ENCODE data around the gene FBF1.

The FBF1 gene

GRCh38 chr17:75959051-75959838 is 18.4 kb upstream of the FBF1 start:
- DNase-seq (ENCODE audit: low read depth in 2 of 2, low spot score in 1 of 2), result no peak

- no peak for DNase-seq (ENCODE audit: low read depth in 2 of 2, low spot score in 1 of 2)
Measured at GRCh38 chr17:75950855-75951554, 10.2 kb upstream of the FBF1 start.

GRCh38 chr17:75950421-75950820 is 9.6 kb upstream of the FBF1 start:
- DNase-seq (ENCODE audit: low read depth in 2 of 2, low spot score in 1 of 2), result no peak

GRCh38 chr17:75945211-75945610 is 4.4 kb upstream of the FBF1 start:
- no peak for DNase-seq (ENCODE audit: low read depth in 2 of 2, low spot score in 1 of 2)

GRCh38 chr17:75943491-75943890 is 2.6 kb upstream of the FBF1 start:
- DNase-seq (ENCODE audit: low read depth in 2 of 2, low spot score in 1 of 2), result no peak

GRCh38 chr17:75942473-75942872 is 1.6 kb upstream of the FBF1 start:
- DNase-seq (ENCODE audit: low read depth in 2 of 2, low spot score in 1 of 2), result no peak

- no peak for DNase-seq (ENCODE audit: low read depth in 2 of 2, low spot score in 1 of 2)
Measured at GRCh38 chr17:75941442-75941819, 589 bp upstream of the FBF1 start.

GRCh38 chr17:75937652-75938051 is 3.2 kb downstream of the FBF1 start:
- no peak for DNase-seq (ENCODE audit: low read depth in 2 of 2, low spot score in 1 of 2)

- DNase-seq (ENCODE audit: low read depth in 2 of 2, low spot score in 1 of 2), result no peak
Measured at GRCh38 chr17:75933808-75934207, 7.0 kb downstream of the FBF1 start.

GRCh38 chr17:75932852-75933251 is 8.0 kb downstream of the FBF1 start:
- DNase-seq (ENCODE audit: low read depth in 2 of 2, low spot score in 1 of 2), result no peak

GRCh38 chr17:75931062-75931461 is 9.8 kb downstream of the FBF1 start:
- DNase-seq (ENCODE audit: low read depth in 2 of 2, low spot score in 1 of 2), result no peak

- DNase-seq (ENCODE audit: low read depth in 2 of 2, low spot score in 1 of 2), result no peak
Measured at GRCh38 chr17:75927286-75927922, 13.4 kb downstream of the FBF1 start.

- no peak for DNase-seq (ENCODE audit: low read depth in 2 of 2, low spot score in 1 of 2)
Measured at GRCh38 chr17:75926456-75926855, 14.4 kb downstream of the FBF1 start.

GRCh38 chr17:75925912-75926311 is 14.9 kb downstream of the FBF1 start:
- DNase-seq (ENCODE audit: low read depth in 2 of 2, low spot score in 1 of 2), result no peak

GRCh38 chr17:75925103-75925502 is 15.7 kb downstream of the FBF1 start:
- no peak for DNase-seq (ENCODE audit: low read depth in 2 of 2, low spot score in 1 of 2)

GRCh38 chr17:75922963-75923874 is 17.6 kb downstream of the FBF1 start:
- DNase-seq (ENCODE audit: low read depth in 2 of 2, low spot score in 1 of 2), result no peak

- DNase-seq (ENCODE audit: low read depth in 2 of 2, low spot score in 1 of 2), result no peak
Measured at GRCh38 chr17:75922173-75922961, 18.5 kb downstream of the FBF1 start.

- DNase-seq (ENCODE audit: low read depth in 2 of 2, low spot score in 1 of 2), result no peak
Measured at GRCh38 chr17:75921596-75921995, 19.2 kb downstream of the FBF1 start.

GRCh38 chr17:75920045-75920560 is 20.7 kb downstream of the FBF1 start:
- DNase-seq (ENCODE audit: low read depth in 2 of 2, low spot score in 1 of 2), result no peak

GRCh38 chr17:75919611-75920010 is 21.2 kb downstream of the FBF1 start:
- no peak for DNase-seq (ENCODE audit: low read depth in 2 of 2, low spot score in 1 of 2)

Measured in stimulated activated CD8-positive, alpha-beta memory T cell treated with anti-CD3 and anti-CD28 coated beads, Interleukin-4, amount 100 ng/mL, for 1 hour (primary cell).